Activated CD4-positive, alpha-beta memory T cell treated with anti-CD3 and anti-CD28 coated beads for 36 hours (primary cell): ENCODE data around the gene MYO1E. TPM values are rescaled to one million over a fixed set of nuclear protein-coding genes. Genes with fewer than 3 reads are reported as not detected.
"Not testable (repeated sequence)": the region's sequence is repeated elsewhere in the genome, so short reads cannot be mapped to it uniquely, and the experiment has no call there.

Experiments
- CTCF ChIA-PET: fragments of 350-600 bp; sonication (Branson Sonifier 250); formaldehyde crosslinking; loops from one replicate; lab custom pipeline; 2021; ENCODE audit warnings: antibody characterized with exemption, inconsistent platforms; lab: Charles Lee
- POLR2A ChIA-PET: fragments of 350-600 bp; sonication (Branson Sonifier 250); formaldehyde crosslinking; loops from one replicate; lab custom pipeline; 2021; ENCODE audit warnings: antibody characterized with exemption; lab: Charles Lee
- DNase-seq: peaks from one replicate; pipeline ENCODE4 v3.0.0-alpha.2; 2020
- H3K27ac Mint-ChIP-seq: one replicate; pipeline ENCODE4 v1.8.0; 2021; ENCODE audit warnings: mixed read lengths
- H3K27me3 Mint-ChIP-seq: one replicate; pipeline ENCODE4 v1.8.0; 2021; ENCODE audit warnings: mixed read lengths
- H3K36me3 Mint-ChIP-seq: one replicate; pipeline ENCODE4 v1.8.0; 2021; ENCODE audit warnings: mixed read lengths
- H3K4me1 Mint-ChIP-seq: one replicate; pipeline ENCODE4 v1.8.0; 2021; ENCODE audit warnings: low read depth, mixed read lengths
- H3K4me3 Mint-ChIP-seq: one replicate; pipeline ENCODE4 v1.8.0; 2021; ENCODE audit warnings: mild to moderate bottlenecking, mixed read lengths
- H3K9me3 Mint-ChIP-seq: one replicate; pipeline ENCODE4 v1.8.0; 2021; ENCODE audit warnings: mixed read lengths
- intact Hi-C: fragments of 100-400 bp; cut with micrococcal nuclease; formaldehyde crosslinking; loops from one replicate; pipeline ENCODE4 v1.15.1; 2023
- total RNA-seq, 2 experiments: library from RNA; stranded (reverse); gene quantifications; one replicate each; pipeline ENCODE4 v1.2.3, GENCODE V29; 2021

The MYO1E gene
- total RNA-seq, 2 experiments from 2014 or later, result 5.1 to 5.8 TPM

DNA sequence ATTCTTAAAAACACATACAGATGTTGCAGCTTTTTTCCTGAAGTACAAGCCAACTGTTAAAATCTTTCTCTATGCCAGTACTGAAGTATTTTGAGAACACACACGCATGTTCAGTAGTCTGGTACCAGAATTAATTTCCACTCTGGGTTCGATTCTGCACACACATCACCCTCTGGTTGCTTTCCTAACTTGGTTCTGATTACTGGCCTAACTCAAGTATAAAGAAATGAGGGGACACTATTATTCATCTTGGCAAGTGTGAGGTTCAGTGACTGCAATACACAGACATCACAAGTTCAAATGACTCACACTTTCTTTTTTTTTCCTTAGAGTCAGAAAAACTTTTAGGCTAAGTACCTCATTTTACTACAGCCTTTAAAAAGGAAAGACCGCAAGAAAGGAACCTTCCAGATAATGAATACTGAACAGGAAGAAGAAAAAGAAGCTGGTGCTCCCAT is 203.4 kb downstream of the MYO1E start:
- ChIA-PET CTCF (no interaction called here), POLR2A (no interaction called here)
- Mint-ChIP-seq H3K4me3 (no peak overlapping the region), H3K27me3 (peaks cover 1% of the 10 kb centered on the region), H3K36me3 (no peaks in the 10 kb centered on the region), H3K9me3 (peaks cover 2% of the 10 kb centered on the region), H3K27ac (no peak overlapping the region), H3K4me1 (peaks cover 5% of the 10 kb centered on the region)
- intact Hi-C loops, result no loop called here
- DNase-seq, result no peak

DNA sequence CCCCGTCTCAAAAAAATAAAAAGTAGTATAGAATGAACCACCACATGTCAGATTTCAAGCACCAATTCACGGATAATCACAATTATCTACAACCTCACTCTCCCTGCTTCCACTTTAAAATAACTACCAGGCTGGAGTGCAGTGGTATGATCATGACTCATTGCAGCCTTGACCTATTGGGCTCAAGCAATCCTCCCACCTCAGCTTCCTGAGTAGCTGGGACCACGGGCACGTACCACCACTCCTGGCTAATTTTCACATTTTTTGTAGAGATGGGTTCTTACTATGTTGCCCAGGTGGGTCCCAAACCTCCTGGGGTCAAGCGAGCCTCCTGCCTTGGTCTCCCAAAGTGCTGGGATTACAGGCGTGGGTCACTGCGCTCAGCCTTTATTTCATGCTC is 204.1 kb downstream of the MYO1E start:
- no peak for DNase-seq
- no peaks in the 10 kb centered on the region for H3K36me3 Mint-ChIP-seq
- CTCF ChIA-PET, result no interaction called here
- no peaks in the 10 kb centered on the region for H3K27me3 Mint-ChIP-seq
- no peak overlapping the region for H3K27ac Mint-ChIP-seq
- peaks cover 5% of the 10 kb centered on the region for H3K4me1 Mint-ChIP-seq
- POLR2A ChIA-PET, result no interaction called here
- intact Hi-C loops, result no loop called here
- H3K4me3 Mint-ChIP-seq, result no peak overlapping the region
- no peaks in the 10 kb centered on the region for H3K9me3 Mint-ChIP-seq

DNA sequence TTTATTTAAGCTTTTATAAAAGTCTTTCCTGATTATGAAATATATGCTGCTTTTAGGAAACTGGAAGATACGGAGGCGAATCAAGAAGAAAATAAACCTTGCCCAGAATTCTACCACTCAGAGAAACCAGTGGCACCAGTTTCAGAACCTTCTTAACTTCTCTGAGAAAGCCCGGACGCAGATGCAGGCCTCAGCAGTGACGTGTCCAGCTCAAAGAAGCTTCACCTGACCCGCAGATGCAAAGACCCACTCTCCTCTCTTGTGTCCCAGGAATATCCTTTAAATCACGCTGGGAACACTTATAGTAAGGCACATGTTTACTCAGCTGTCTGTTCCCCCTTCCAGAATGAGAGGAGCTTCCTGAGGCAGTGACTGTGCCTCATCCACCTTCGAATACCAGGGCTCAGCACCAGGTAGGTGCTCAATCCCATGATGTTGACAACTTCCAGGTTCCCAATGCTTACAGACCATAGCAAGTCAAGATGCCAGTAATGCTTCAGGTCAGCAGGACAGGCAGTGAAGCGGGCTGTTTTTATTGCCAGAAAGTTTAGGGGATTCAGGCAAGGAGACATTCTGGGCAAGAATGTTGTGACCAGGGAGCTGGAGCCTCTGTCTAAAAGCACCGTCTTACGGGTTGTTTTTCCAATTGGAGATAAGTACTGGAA is 205.9 kb downstream of the MYO1E start:
- Mint-ChIP-seq H3K4me1 (peaks cover 5% of the 10 kb centered on the region), H3K9me3 (no peaks in the 10 kb centered on the region), H3K27ac (no peak overlapping the region), H3K27me3 (no peaks in the 10 kb centered on the region), H3K4me3 (no peak overlapping the region), H3K36me3 (no peaks in the 10 kb centered on the region)
- no peak for DNase-seq
- intact Hi-C loops, result no loop called here
- ChIA-PET CTCF (interaction anchor here (1.0 to 1.8 kb wide), 4 partner anchors 8 to 366 kb away, joined by 3 to 8 read pairs (median 4); no protein-coding TSS in a partner anchor), POLR2A (no interaction called here)

DNA sequence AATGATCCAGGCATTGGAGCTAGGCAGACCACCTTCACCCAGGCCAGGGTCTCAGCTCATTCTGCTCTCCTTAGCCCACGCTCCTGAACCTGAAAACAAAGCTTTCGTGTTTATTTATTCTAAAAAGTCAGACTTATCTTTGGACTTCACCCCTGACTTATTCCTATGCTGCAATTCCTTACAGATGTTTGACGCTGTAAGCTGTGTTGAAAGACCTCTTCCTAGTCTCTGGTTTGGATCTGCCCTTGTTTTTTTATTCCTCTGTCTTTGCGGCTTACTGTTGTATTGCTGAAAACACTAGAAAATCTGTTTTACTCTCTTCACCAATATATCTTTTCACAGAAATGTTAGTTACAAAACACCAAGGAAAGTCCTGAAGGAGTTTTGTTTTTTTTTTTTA is 206.5 kb downstream of the MYO1E start:
- Mint-ChIP-seq H3K27ac (no peak overlapping the region), H3K27me3 (no peaks in the 10 kb centered on the region), H3K9me3 (no peaks in the 10 kb centered on the region), H3K4me1 (peaks cover 5% of the 10 kb centered on the region), H3K36me3 (no peaks in the 10 kb centered on the region), H3K4me3 (no peak overlapping the region)
- intact Hi-C loops, result no loop called here
- POLR2A ChIA-PET, result no interaction called here
- CTCF ChIA-PET, result interaction anchor here (1.0 to 1.8 kb wide), 4 partner anchors 9 to 367 kb away, joined by 3 to 8 read pairs (median 4); no protein-coding TSS in a partner anchor
- no peak for DNase-seq

DNA sequence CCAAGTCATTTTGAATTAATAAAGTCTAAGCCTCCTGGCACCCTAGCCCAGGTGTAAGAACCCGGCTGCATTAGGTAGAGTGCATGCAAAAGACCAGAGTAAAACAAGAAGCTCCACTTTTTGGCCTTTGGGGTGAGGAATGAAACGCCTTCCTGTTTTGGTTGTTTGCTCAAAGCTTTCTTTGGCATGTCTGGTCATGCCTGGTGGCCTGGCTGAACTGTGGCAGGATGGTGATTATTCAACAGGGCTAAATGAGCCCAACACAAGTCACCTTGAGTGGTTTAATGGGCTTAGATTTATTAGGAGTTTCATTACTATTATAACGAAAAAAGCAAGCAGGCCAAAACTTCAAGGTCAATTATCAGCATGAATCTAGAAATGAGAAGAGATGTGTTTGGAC is 206.9 kb downstream of the MYO1E start:
- H3K27ac Mint-ChIP-seq, result no peak overlapping the region
- no peak overlapping the region for H3K4me3 Mint-ChIP-seq
- H3K27me3 Mint-ChIP-seq, result no peaks in the 10 kb centered on the region
- H3K4me1 Mint-ChIP-seq, result peaks cover 5% of the 10 kb centered on the region
- intact Hi-C loops, result no loop called here
- no peak for DNase-seq
- no peaks in the 10 kb centered on the region for H3K36me3 Mint-ChIP-seq
- CTCF ChIA-PET, result interaction anchor here (1.1 to 1.8 kb wide), 3 partner anchors 9 to 367 kb away, joined by 3 to 8 read pairs (median 5); no protein-coding TSS in a partner anchor
- POLR2A ChIA-PET, result no interaction called here
- no peaks in the 10 kb centered on the region for H3K9me3 Mint-ChIP-seq

DNA sequence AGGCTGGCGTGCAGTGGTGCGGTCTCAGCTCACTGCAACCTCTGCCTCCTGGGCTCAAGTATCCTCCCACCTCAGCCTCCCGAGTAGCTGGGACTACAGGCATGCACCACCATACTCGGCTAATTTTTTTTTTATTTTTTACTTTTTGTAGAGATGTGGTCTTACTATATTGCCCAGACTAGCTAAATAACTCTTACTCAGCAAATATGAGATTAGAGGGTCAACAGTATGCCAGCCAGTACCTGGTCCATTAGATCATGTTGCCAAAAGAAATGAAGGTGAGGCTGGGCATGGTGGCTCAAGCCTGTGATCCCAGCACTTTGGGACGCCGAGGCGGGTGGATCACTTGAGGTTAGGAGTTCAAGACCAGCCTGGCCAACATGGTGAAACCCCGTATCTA is 210.6 kb downstream of the MYO1E start:
- CTCF ChIA-PET, result interaction anchor here (0.6 to 1.5 kb wide), 7 partner anchors 13 to 367 kb away, joined by 3 to 7 read pairs (median 4); no protein-coding TSS in a partner anchor
- H3K27me3 Mint-ChIP-seq, POLR2A ChIA-PET, H3K27ac Mint-ChIP-seq, H3K9me3 Mint-ChIP-seq, H3K4me3 Mint-ChIP-seq, H3K4me1 Mint-ChIP-seq, intact Hi-C loops, DNase-seq, H3K36me3 Mint-ChIP-seq: not testable (repeated sequence)

DNA sequence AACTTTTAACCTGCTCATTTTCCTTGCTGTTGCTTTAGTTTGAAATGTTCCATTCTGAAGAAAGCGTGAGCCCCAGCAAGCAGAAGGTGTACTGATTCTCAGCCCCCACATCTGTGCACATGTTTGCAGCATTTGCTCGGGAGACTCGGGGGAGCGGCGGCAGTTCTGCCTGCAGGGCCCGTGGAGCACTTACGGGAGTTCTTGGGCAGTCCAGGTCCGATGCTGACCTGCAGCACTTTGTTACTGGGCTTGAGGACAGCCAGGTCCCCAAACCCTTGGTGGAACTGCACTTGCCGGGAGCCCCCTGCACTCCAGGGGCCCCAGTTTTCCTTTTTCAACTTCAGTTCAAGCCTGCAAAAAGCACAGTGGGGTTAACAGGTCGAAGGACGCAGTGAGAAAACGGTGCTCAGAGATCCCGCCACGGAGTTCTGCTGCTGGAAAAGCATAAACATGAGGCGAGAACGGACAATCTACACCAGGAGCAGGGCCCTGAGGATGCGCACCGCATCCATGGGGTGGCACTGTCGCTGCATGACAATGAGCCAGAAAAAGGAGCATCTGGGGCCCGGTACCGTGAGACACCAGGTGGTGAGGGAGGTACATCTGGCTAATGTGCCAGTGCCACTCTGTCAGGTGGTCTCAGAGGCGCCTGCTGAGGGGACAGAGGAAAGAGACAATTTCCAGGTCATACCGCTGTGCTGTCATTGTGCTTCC is 211.6 kb downstream of the MYO1E start:
- Mint-ChIP-seq H3K9me3 (no peaks in the 10 kb centered on the region), H3K36me3 (no peaks in the 10 kb centered on the region), H3K27me3 (no peaks in the 10 kb centered on the region), H3K4me3 (no peak overlapping the region), H3K27ac (no peak overlapping the region), H3K4me1 (no peaks in the 10 kb centered on the region)
- DNase-seq, result peak; percentile 33
- POLR2A ChIA-PET, result no interaction called here
- CTCF ChIA-PET, result interaction anchor here (0.9 to 1.5 kb wide), 5 partner anchors 14 to 368 kb away, joined by 4 to 7 read pairs (median 5); no protein-coding TSS in a partner anchor
- intact Hi-C loops, result no loop called here

DNA sequence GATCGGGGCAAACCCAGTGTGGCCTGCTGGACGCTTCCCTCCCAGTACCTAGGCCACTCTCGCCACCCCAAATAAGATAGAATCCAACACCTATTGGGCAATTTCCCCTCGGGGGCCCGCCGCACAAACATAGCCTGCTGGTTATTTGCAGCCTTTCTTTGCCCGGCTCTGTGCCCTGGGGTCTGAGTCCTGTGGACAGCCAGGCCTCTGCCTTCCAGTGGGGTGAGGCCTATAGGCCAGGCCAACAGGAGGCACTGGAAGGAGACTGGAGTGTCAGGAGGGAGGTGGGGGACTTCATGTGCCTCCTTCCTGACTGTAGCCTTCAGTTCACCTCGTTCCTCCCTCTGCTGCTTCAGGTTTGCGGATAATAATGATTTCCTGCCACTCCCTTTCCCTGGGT is 213.5 kb downstream of the MYO1E start:
- Mint-ChIP-seq H3K27me3 (no peaks in the 10 kb centered on the region), H3K36me3 (no peaks in the 10 kb centered on the region), H3K27ac (no peak overlapping the region), H3K9me3 (no peaks in the 10 kb centered on the region), H3K4me1 (no peaks in the 10 kb centered on the region), H3K4me3 (no peak overlapping the region)
- CTCF ChIA-PET, result no interaction called here
- intact Hi-C loops, result no loop called here
- POLR2A ChIA-PET, result no interaction called here
- no peak for DNase-seq

DNA sequence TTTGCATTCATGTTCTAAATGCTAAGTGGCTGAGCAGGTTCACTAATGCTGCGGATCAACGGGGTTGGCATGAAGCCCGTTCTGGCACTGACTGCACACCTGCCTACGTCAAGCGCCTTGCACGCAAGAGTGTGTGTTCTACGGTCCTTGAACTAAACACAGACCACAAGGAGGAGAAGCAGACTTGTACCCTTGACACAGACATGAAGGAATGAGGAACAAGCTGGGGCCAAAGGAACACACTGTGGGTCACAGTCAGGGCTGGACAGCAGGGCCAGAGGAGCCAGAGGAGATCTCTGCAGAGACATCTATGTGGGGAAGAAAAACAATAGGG is 214.0 kb downstream of the MYO1E start:
- H3K4me1 Mint-ChIP-seq, result no peaks in the 10 kb centered on the region
- ChIA-PET POLR2A (no interaction called here), CTCF (no interaction called here)
- no peak for DNase-seq
- no peak overlapping the region for H3K4me3 Mint-ChIP-seq
- no peak overlapping the region for H3K27ac Mint-ChIP-seq
- H3K36me3 Mint-ChIP-seq, result no peaks in the 10 kb centered on the region
- no peaks in the 10 kb centered on the region for H3K27me3 Mint-ChIP-seq
- intact Hi-C loops, result no loop called here
- no peaks in the 10 kb centered on the region for H3K9me3 Mint-ChIP-seq

DNA sequence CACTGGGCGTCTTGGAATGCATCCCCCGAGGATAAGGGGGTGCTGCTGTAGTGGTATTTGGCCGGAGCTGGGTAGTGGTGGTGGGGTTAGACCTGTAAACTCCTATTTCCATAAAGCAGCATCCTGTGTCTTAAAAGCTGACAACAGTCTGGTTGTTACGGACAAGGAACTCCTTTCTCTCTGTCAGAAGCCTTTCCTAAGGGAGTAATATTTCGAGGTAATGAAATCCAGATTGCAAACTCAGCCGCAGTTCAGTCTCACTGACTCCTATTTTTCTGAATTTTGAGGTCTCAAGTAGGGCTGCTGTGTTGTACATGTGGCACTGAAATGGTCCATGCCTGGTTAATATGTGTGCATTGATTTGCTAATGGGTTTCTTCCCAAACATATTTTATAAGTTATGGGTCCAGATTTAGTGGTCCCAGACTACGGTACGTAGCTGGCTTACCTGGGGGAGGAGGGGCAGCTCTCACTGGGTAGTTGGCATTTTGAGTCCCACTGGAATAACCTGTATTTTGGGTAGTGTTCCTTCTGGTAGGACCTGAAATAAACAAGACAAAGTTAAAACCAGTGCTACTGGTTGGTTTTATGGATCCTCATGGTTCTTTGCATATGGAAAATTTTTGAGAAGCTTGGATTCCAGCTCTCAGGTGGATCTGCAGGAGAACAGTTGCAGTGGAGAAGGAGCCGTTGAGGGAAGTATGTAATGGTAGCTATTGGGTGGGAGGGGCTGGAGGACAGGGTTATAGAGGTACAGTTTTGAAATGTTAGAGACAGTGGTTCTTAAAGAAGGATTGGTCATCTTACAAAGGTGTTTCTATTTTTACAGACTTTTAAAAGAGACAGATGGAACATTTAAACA is 214.6 kb downstream of the MYO1E start:
- H3K36me3 Mint-ChIP-seq, result no peaks in the 10 kb centered on the region
- no peak overlapping the region for H3K27ac Mint-ChIP-seq
- intact Hi-C loops, result no loop called here
- POLR2A ChIA-PET, result no interaction called here
- H3K4me3 Mint-ChIP-seq, result no peak overlapping the region
- H3K4me1 Mint-ChIP-seq, result no peaks in the 10 kb centered on the region
- H3K9me3 Mint-ChIP-seq, result no peaks in the 10 kb centered on the region
- H3K27me3 Mint-ChIP-seq, result no peaks in the 10 kb centered on the region
- DNase-seq, result no peak
- CTCF ChIA-PET, result no interaction called here

DNA sequence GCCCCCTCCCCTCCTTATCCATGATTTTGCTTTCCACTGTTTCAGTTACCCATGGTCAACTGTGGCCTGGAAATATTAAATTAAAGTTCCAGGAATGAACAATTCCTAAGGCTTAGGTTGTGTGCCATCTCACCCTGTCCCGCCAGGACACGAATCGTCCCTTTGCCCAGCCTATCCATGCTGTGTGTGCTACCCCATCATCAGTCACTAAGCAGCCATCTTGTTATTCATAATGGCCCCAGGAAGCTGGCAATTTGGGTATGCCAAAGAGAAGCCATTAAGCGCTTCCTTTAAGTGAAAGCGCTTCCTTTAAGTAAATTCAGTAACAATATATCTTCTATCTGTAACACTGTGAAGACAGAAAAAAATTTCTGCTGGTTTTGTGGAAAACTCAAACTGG is 215.3 kb downstream of the MYO1E start:
- no peak for DNase-seq
- no peak overlapping the region for H3K27ac Mint-ChIP-seq
- H3K4me3 Mint-ChIP-seq, result no peak overlapping the region
- H3K27me3 Mint-ChIP-seq, result no peaks in the 10 kb centered on the region
- intact Hi-C loops, result no loop called here
- H3K36me3 Mint-ChIP-seq, result no peaks in the 10 kb centered on the region
- no peaks in the 10 kb centered on the region for H3K4me1 Mint-ChIP-seq
- ChIA-PET POLR2A (no interaction called here), CTCF (no interaction called here)
- H3K9me3 Mint-ChIP-seq, result no peaks in the 10 kb centered on the region

DNA sequence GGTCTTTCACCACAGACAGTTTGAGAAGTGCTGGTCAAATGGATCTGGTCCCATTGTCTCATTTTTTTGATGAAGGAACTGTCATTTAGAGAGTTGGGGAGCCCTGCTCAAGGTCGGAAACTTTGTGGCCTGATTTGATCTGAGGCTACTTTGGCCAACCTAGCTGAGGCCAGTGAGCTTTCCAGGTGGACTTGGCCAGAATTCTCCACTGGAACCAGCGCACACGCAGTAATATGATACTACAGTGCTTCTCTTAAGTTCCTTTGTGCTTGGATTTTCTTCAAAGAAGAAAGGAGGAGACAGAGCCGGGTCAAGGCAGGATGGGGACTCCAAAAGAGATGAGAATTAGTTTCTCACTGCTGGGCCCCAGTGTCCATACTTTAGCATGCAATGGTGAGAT is 217.2 kb downstream of the MYO1E start:
- Mint-ChIP-seq H3K9me3 (no peaks in the 10 kb centered on the region), H3K27ac (no peak overlapping the region), H3K36me3 (no peaks in the 10 kb centered on the region), H3K27me3 (no peaks in the 10 kb centered on the region), H3K4me3 (no peak overlapping the region), H3K4me1 (no peaks in the 10 kb centered on the region)
- no peak for DNase-seq
- intact Hi-C loops, result no loop called here
- ChIA-PET CTCF (no interaction called here), POLR2A (no interaction called here)
